Activated CD8-positive, alpha-beta memory T cell treated with anti-CD3 and anti-CD28 coated beads for 1 hour (primary cell): Measurements from ENCODE around the gene ATP6V1G2.

Source experiments
- DNase-seq, 2 donors: peaks; one replicate each; pipeline ENCODE4 v3.0.0-alpha.2; 2020; ENCODE audit warnings: low read depth in 1 of 2; ENCODE audit errors: extremely low read depth in 1 of 2

Gene ATP6V1G2

GRCh38 chr6:31575952-31576685 lies 29.7 kb upstream of the ATP6V1G2 start:
- DNase-seq: no peak

- peak; percentile 49 to 59 for DNase-seq
Observed at GRCh38 chr6:31575335-31575901, 29.0 kb upstream of the ATP6V1G2 start, which contains the start of gene TNF. Gene TNF (plus strand): TSS chr6:31575565. CDS start chr6:31575742, 177 bp downstream.

DNA sequence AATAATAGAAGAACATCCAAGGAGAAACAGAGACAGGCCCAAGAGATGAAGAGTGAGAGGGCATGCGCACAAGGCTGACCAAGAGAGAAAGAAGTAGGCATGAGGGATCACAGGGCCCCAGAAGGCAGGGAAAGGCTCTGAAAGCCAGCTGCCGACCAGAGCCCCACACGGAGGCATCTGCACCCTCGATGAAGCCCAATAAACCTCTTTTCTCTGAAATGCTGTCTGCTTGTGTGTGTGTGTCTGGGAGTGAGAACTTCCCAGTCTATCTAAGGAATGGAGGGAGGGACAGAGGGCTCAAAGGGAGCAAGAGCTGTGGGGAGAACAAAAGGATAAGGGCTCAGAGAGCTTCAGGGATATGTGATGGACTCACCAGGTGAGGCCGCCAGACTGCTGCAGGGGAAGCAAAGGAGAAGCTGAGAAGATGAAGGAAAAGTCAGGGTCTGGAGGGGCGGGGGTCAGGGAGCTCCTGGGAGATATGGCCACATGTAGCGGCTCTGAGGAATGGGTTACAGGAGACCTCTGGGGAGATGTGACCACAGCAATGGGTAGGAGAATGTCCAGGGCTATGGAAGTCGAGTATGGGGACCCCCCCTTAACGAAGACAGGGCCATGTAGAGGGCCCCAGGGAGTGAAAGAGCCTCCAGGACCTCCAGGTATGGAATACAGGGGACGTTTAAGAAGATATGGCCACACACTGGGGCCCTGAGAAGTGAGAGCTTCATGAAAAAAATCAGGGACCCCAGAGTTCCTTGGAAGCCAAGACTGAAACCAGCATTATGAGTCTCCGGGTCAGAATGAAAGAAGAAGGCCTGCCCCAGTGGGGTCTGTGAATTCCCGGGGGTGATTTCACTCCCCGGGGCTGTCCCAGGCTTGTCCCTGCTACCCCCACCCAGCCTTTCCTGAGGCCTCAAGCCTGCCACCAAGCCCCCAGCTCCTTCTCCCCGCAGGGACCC lies 28.0 kb upstream of the ATP6V1G2 start:
- DNase-seq: no peak

DNA sequence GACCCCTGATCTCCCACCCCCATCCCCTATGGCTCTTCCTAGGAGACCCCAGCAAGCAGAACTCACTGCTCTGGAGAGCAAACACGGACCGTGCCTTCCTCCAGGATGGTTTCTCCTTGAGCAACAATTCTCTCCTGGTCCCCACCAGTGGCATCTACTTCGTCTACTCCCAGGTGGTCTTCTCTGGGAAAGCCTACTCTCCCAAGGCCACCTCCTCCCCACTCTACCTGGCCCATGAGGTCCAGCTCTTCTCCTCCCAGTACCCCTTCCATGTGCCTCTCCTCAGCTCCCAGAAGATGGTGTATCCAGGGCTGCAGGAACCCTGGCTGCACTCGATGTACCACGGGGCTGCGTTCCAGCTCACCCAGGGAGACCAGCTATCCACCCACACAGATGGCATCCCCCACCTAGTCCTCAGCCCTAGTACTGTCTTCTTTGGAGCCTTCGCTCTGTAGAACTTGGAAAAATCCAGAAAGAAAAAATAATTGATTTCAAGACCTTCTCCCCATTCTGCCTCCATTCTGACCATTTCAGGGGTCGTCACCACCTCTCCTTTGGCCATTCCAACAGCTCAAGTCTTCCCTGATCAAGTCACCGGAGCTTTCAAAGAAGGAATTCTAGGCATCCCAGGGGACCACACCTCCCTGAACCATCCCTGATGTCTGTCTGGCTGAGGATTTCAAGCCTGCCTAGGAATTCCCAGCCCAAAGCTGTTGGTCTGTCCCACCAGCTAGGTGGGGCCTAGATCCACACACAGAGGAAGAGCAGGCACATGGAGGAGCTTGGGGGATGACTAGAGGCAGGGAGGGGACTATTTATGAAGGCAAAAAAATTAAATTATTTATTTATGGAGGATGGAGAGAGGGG lies 27.1 kb upstream of the ATP6V1G2 start:
- DNase-seq: no peak

GRCh38 chr6:31572041-31572911 lies 25.9 kb upstream of the ATP6V1G2 start, which contains the start of gene LTA:
Gene LTA (plus strand): TSS chr6:31572289. CDS start chr6:31572743, 454 bp downstream.
- DNase-seq: no peak

DNA sequence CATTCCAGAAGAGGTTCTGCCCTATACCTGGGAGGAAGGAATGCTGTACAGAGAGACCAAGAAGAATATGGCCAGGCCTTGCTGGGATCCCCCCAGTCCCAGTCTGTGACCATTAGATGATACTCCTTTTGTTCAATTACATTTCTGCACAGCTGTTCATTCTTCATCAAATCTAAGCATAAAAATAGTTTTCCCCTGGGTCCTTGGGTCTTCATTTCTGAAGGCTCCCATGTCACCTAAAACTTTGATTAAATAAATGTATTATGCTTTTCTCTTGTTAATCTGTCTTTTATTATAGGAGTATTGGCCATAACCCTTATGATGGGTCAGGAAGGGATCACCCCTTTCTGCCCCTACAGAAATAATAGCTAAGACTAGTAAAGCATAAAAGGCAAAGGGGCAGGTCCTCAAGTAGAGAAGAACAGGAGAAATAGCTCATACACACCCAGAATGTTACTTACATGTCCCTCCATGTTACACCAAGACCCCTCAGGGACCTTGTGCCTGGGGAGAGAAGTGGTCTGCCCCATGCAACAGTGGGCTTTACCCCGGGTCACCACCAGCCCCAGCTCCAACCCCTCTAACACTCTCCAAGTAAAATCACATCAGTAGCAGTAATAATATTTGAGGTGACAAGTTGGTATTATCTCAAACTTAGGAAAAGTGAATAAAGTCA lies 23.6 kb upstream of the ATP6V1G2 start:
- no peak for DNase-seq

GRCh38 chr6:31568537-31568961 lies 22.1 kb upstream of the ATP6V1G2 start:
- DNase-seq: no peak

DNA sequence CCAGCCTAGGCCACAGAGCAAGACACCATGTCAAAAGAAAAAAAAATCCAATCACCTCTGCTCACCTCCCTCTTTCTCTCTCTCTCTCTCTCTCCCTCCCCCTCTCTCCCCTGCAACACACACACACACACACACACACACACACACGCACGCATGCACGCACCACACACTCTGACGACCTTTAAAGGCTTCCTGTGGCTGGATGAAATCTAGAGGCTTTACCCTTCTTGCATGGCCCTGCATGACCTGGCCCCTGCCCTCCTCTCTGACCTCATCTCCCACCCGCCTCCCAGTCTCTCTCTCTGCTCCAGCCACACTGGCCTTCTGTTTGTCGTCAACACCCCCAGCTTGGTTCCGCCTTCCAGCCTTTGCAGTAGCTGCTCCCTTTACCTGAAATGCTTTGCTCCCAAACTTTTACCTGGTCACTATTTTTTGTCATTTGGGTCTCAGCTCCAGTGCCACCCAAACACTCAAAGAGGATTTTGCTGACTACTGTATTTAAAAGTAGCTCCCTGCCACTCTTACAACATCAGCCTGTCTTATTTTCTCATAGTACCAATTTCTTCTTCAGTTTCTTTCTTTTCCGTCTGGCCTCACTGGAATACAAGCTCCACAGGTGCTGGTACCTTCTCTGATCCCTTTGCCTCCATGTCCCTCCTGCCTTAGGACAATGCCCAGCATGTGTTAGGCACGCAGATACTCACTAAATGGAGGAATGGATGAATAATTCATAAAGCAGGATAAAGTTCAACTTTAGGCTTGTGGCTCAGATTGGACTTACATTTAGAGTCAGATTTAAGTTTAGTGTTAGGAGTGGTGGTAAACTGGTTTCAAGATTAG lies 21.3 kb upstream of the ATP6V1G2 start:
- DNase-seq: no peak

- DNase-seq: no peak
Observed at GRCh38 chr6:31560697-31561058, 14.3 kb upstream of the ATP6V1G2 start.

- no peak for DNase-seq
Observed at GRCh38 chr6:31559958-31560696, 13.7 kb upstream of the ATP6V1G2 start.

GRCh38 chr6:31559606-31559957 lies 13.2 kb upstream of the ATP6V1G2 start:
- DNase-seq: no peak

- DNase-seq: no peak
Observed at GRCh38 chr6:31558631-31559500, 12.5 kb upstream of the ATP6V1G2 start.

DNA sequence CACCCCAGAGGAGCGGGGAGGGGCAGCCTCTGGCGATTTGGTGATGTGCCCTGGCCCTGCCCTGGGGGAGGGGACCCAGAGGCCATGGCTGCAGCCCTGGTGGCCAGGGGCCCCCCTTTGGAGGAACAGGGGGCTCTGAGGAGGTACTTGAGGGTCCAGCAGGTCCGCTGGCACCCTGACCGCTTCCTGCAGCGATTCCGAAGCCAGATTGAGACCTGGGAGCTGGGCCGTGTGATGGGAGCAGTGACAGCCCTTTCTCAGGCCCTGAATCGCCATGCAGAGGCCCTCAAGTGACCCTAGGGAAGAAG lies 11.9 kb upstream of the ATP6V1G2 start:
- no peak for DNase-seq

- no peak for DNase-seq
Observed at GRCh38 chr6:31557443-31558317, 11.3 kb upstream of the ATP6V1G2 start.

GRCh38 chr6:31556307-31556706 lies 9.9 kb upstream of the ATP6V1G2 start:
- DNase-seq: no peak

DNA sequence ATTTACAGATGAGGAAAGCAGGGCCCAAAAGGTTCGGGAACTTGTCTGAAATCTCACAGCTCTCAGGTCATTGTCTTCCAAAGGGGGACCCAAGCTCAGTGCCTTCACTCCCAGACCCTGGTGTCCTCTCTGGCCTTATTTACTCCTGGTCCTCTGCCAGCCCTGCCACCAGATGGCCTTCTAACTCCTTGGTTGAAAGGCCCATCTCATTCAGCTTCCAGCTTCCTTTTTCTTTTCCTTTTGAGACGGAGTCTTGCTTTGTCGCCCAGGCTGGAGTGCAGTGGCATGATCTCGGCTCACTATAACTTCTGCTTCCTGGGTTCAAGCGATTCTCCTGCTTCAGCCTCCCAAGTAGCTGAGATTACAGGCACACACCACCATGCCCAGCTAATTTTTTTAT lies 5.0 kb upstream of the ATP6V1G2 start:
- peak in 1 of 2 donors; percentile 30 for DNase-seq
